ENCODE measurements around the gene ZNF230.
A peak's percentile ranks its signal among the peaks of the same experiment; 100 is the strongest.

The ZNF230 gene

DNA sequence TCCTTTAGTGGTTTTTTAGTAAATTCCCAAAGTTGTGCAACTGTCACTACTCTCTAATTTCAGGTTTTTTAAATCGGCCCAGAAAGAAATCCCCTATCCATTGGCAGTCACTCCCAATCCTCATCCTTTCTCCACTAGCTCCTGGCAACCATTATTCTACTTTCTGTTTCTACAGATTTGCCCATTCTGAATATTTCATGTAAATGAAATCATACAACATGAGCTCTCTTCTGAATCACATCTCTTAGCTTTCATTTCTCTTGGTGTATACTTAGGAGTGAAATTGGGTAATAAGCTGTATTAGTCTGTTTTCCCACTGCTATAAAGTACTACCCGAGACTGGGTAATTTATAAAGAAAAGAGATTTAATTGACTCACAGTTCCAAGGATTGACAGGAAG is 39.4 kb downstream of the ZNF230 start:
- DNase-seq (ENCODE audit: low read depth in 2 of 2), result no peak

DNA sequence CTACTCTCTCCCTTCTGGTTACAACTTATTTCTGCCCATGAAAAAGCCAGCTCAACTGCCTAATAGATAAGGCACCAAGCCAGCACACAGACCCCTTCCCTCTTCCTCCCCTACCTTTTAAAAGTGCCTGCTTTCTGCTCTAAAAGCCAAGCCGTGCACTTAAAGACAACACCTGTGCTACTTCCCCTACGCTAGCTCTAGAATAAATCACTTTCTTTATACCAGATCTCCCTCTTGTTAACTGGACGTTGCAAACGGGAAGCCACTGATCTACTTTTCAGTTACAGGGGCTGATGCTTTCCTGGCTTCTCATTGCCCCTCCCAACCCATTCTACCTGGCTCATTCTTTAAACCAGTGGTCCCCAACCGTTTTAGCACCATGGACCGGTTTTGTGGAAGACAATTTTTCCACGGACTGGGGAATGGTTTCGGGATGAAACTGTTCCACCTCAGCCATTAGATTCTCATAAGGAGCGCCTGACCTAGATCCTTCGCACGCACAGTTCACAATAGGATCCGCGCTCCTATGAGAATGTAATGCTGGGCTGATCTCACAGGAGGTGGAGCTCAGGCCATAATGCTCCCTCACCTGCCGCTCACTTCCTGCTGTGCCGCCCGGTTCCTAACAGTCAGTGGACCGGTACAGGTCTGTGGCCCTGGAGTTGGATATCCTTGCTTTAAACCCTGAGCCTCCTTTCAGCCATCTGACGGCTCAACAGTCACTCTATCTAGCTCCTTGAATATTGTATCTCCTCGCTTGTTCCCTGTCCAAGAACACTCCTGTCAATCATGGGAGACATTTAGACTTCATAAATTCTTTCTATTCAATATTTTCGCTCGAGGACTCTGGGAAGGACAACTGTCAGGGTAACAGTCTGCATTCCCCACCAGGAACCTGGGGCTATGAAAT is 48.2 kb downstream of the ZNF230 start:
- peak; percentile 4 to 5 for DNase-seq (ENCODE audit: low read depth in 2 of 2)

DNA sequence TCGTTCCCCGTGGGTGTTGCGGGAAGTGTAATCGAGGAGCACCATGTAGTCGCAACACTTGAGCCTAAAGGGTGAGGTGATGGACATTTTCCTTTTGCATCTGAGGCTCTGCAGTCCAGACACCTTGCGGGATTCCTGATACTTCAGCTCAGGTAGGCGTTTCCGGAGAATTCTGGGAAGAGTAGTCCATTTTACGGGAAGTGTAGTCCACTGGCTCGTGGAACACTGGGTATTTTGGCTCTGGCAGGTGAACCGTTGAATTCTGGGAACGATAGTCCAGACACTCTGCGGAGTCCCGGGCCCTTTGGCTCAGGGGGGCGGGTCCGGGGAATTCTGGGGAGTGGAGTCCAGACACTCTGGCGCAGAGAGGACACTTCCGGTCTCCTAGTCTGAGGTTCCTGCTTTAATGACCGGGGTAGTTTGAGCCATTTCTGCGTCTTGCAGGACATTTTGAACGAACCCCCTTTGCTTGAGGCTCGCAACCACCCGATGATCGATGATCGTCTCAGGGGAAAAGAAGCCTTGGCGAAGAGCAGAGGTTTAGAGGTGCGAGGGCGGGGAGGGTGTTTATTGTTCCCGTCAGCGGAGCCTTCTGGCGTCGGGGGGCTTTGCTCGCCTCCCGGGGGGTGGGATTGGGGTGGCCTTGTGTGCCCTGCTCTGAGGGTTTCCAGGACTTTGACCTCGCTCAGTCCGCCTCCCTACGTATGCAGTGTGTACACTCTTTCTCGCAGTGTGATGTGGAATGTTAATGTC is 49.1 kb downstream of the ZNF230 start, which contains the start of gene ZNF223:
Gene ZNF223 (plus strand): TSS at position 387 of the 753 bp plus-strand sequence. CDS start 3,141 bp downstream, outside the sequence.
- peak; percentile 14 to 23 for DNase-seq (ENCODE audit: low read depth in 2 of 2)

DNA sequence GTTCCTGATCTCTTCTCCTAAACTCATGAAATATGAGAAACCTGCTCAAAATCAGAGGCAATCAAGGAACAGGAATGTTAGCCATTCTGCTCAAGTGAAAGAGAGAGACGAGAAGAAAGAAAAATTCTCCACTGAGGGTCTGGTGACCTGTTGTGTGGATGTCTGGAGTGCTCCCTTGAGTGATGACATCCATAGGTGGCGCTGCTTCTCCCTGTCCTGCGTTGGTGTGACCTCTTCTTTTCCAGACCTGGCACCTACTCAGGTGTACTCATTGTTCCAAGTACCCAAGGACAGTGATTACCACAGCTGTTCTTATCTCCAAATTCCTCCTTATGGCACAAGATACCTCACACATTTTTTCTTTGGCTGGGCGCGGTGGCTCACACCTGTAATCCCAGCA is 53.1 kb downstream of the ZNF230 start:
- no peak for DNase-seq (ENCODE audit: low read depth in 2 of 2)

DNA sequence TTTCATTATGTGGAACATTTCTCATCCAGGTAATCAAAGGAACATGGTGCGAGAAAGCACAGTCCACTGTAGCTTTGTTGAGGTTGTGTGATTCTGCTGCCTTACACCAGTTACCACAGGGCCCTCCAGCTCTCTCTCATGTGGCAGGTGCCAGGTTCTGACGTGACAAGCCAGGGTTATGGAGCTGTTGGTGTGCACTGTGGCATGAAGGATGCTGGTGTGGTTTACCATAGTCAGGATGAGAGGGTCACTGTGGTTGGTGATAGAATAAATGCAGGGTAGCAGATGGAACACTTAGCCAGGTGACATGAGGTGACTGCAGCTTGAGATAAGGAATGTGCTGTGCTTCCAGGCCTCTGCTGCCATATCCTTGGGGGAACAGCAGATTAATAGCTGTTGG is 56.5 kb downstream of the ZNF230 start:
- no peak for DNase-seq (ENCODE audit: low read depth in 2 of 2)

DNA sequence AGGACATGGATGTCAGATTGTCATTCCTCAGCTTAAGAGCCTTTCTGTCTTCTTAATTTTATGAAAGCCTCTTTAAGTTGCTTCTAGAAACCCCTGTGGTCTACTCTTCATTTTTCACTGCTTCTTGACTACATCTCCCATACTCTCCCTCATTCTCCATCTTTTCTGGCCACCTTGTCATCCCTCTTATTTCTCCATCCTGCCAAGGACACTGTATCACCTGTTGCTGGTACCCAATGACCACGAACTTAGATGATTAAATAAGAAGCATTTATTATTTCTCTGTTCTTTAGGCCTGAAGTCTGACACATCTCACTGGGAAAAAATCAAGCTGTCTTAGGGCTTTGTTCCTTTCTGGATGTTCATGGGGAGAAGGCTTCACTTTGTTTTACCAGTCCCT is 58.3 kb downstream of the ZNF230 start:
- DNase-seq (ENCODE audit: low read depth in 2 of 2), result no peak
